B cell (primary cell): ENCODE data around the gene VENTX. TPM values are rescaled to one million over a fixed set of nuclear protein-coding genes. Genes with fewer than 3 reads are reported as not detected.

Experiments
- ATAC-seq: fragments of 200-7000 bp; cut with Tn5 transposase; one replicate; pipeline ENCODE4 v1.10.0; 2021; ENCODE audit warnings: low read depth, mild to moderate bottlenecking, moderate number of reproducible peaks, moderate library complexity
- CTCF ChIA-PET: fragments of 350-600 bp; sonication (Branson Sonifier 250); formaldehyde crosslinking; loops from one replicate; lab custom pipeline; 2021; ENCODE audit warnings: antibody characterized with exemption, inconsistent platforms; lab: Charles Lee
- POLR2A ChIA-PET: fragments of 350-600 bp; sonication (Branson Sonifier 250); formaldehyde crosslinking; loops from one replicate; lab custom pipeline; 2021; ENCODE audit warnings: antibody characterized with exemption; lab: Charles Lee
- DNase-seq: peaks from one replicate; pipeline ENCODE4 v3.0.0; 2013
- H2AFZ ChIP-seq: 2 replicates; pipeline ENCODE4 v1.6.1; 2012; ENCODE audit warnings: mild to moderate bottlenecking, low read depth, low read length; ENCODE audit not compliant: insufficient read depth, poor library complexity, severe bottlenecking
- H3K27ac ChIP-seq, 2 donors: 1 replicate in 1 of 2; 2 replicates in 1 of 2; pipeline ENCODE4 v1.5.1; 2012 to 2013; ENCODE audit warnings: low read length in 2 of 2, mild to moderate bottlenecking in 2 of 2, moderate library complexity in 1 of 2
- H3K27me3 ChIP-seq, 4 experiments: fragments of 200-600 bp in 1 of 4; sonication (generic) in 1 of 4; replicated peaks in 1 of 4; 1 replicate in 2 of 4; 2 replicates in 2 of 4; pipeline versions ENCODE4 v1.6.1 to v1.7.0; 2013 to 2016; ENCODE audit warnings: low read length in 3 of 4, mild to moderate bottlenecking in 2 of 4, mixed read lengths in 1 of 4, moderate library complexity in 1 of 4; ENCODE audit not compliant: insufficient read depth in 4 of 4, control insufficient read depth in 3 of 4; ENCODE audit errors: control extremely low read depth in 1 of 4
- H3K36me3 ChIP-seq, 2 experiments: replicated peaks in 1 of 2; 1 replicate in 1 of 2; 2 replicates in 1 of 2; pipeline versions ENCODE4 v1.6.1 to v1.7.1; 2013; ENCODE audit warnings: low read length in 1 of 2; ENCODE audit not compliant: insufficient read depth in 2 of 2, control insufficient read depth in 1 of 2; ENCODE audit errors: control extremely low read depth in 1 of 2, extremely low read depth in 1 of 2
- H3K4me1 ChIP-seq, 2 donors: fragments of 200-600 bp in 1 of 2; sonication (generic) in 1 of 2; 1 replicate in 1 of 2; 2 replicates in 1 of 2; pipeline versions ENCODE4 v1.5.1 to v1.6.1; 2013 to 2017; ENCODE audit warnings: low read length in 2 of 2; ENCODE audit not compliant: control insufficient read depth in 2 of 2, insufficient read depth in 2 of 2
- H3K4me2 ChIP-seq: replicated peaks from 2 replicates; pipeline ENCODE3; 2012; ENCODE audit warnings: mild to moderate bottlenecking, low read depth, low read length; ENCODE audit not compliant: poor library complexity, severe bottlenecking
- H3K4me3 ChIP-seq, 5 experiments: fragments of 200-600 bp in 1 of 5; sonication (generic) in 1 of 5; 1 replicate in 3 of 5; 2 replicates in 2 of 5; pipeline versions ENCODE4 v1.5.1 to v1.7.0; 2011 to 2016; ENCODE audit warnings: low read length in 4 of 5, mild to moderate bottlenecking in 4 of 5, low read depth in 2 of 5, control low read depth in 1 of 5, moderate library complexity in 1 of 5; ENCODE audit not compliant: insufficient read depth in 1 of 5; ENCODE audit errors: control extremely low read depth in 1 of 5, extremely low read depth in 1 of 5
- H3K79me2 ChIP-seq: fragments of 200-600 bp; sonication (generic); one replicate; pipeline ENCODE4 v1.6.0; 2016; ENCODE audit warnings: low read length; ENCODE audit not compliant: control insufficient read depth, insufficient read depth
- H3K9ac ChIP-seq: fragments of 200-600 bp; sonication (generic); 2 replicates; pipeline ENCODE4 v1.6.1; 2017; ENCODE audit warnings: mild to moderate bottlenecking, low read length, moderate library complexity
- H3K9me3 ChIP-seq, 3 donors: one replicate each; pipeline versions ENCODE4 v1.6.1 to v1.7.1; 2013; ENCODE audit warnings: low read length in 2 of 3; ENCODE audit not compliant: control insufficient read depth in 2 of 3, insufficient read depth in 1 of 3; ENCODE audit errors: control extremely low read depth in 1 of 3
- H4K20me1 ChIP-seq: 2 replicates; pipeline ENCODE4 v1.6.0; 2012; ENCODE audit warnings: mild to moderate bottlenecking, low read length; ENCODE audit not compliant: insufficient read depth, control insufficient read depth, poor library complexity, severe bottlenecking
- H3K27ac Mint-ChIP-seq: one replicate; pipeline ENCODE4 v1.8.0; 2021; ENCODE audit warnings: mixed read lengths
- H3K27me3 Mint-ChIP-seq: one replicate; pipeline ENCODE4 v1.8.0; 2021; ENCODE audit warnings: mixed read lengths
- H3K4me1 Mint-ChIP-seq: one replicate; pipeline ENCODE4 v1.8.0; 2021; ENCODE audit warnings: mixed read lengths
- H3K4me3 Mint-ChIP-seq: one replicate; pipeline ENCODE4 v1.8.0; 2021; ENCODE audit warnings: mixed read lengths
- H3K9me3 Mint-ChIP-seq: one replicate; pipeline ENCODE4 v1.8.0; 2022; ENCODE audit warnings: mixed read lengths; ENCODE audit not compliant: insufficient read depth
- CTCF ChIP-seq: fragments of 200-600 bp; IDR thresholded peaks from one replicate; pipeline ENCODE4 v1.8.0; 2022; ENCODE audit warnings: antibody characterized with exemption, mild to moderate bottlenecking
- EZH2 ChIP-seq: IDR thresholded peaks from 2 replicates; pipeline ENCODE4 v1.6.1; 2012; ENCODE audit warnings: borderline replicate concordance, low read depth, mild to moderate bottlenecking, moderate library complexity, low read length; ENCODE audit not compliant: insufficient read depth, poor library complexity, severe bottlenecking
- WGBS: methylation state at CpG from one replicate; pipeline ENCODE4 v1.1.5; 2013; ENCODE audit warnings: missing lambda C conversion rate; ENCODE audit not compliant: insufficient coverage; 5-methylcytosine and 5-hydroxymethylcytosine counted together
- intact Hi-C: fragments of 100-400 bp; cut with micrococcal nuclease; formaldehyde crosslinking; loops from one replicate; pipeline ENCODE4 v1.10.0; 2022
- polyA plus RNA-seq: library from polyadenylated mRNA; depleted of rRNA; stranded (reverse); fragments of >200 nt; gene quantifications from 2 replicates; pipeline ENCODE4 v1.2.3, GENCODE V29; 2012
- total RNA-seq, 2 donors: library from RNA; stranded (reverse); fragments of 120-200 nt in 1 of 2; gene quantifications; 1 replicate in 1 of 2; 2 replicates in 1 of 2; pipeline versions ENCODE4 v1.2.3 to v1.2.4, GENCODE V29; 2013 to 2022

The VENTX gene
- total and polyA plus RNA-seq, 2 donors (not counting 1 experiment from before 2014, with no cell fraction given) = 0.82 TPM; not detected in 1

GRCh38 chr10:133245439-133246235 lies 8.0 kb downstream of the VENTX start:
- 85% methylated on average over 28 of the region's 33 CpGs for WGBS
- no peak for TF ChIP-seq CTCF
- no peak for TF ChIP-seq EZH2
- Histone ChIP-seq H3K36me3 (no peaks in the 10 kb centered on the region), H2AFZ (no peak overlapping the region), H3K4me2 (no peak overlapping the region), H3K4me3 (no peak overlapping the region), H3K9ac (no peak overlapping the region), H3K27ac (no peak overlapping the region), H3K79me2 (no peaks in the 10 kb centered on the region), H4K20me1 (no peaks in the 10 kb centered on the region), H3K9me3 (peaks cover 0 to 2% (median 0%) of the 10 kb centered on the region in 3 donors), H3K4me1 (peaks cover 14 to 25% of the 10 kb centered on the region in 2 donors), H3K27me3 (no peaks in the 10 kb centered on the region)
- peaks cover 26% of the 10 kb centered on the region for H3K27me3 Mint-ChIP-seq
- intact Hi-C loops = no loop called here
- ChIA-PET POLR2A (no interaction called here), CTCF (interaction anchor here (1.0 to 1.6 kb wide), 5 partner anchors 11 to 62 kb away, joined by 3 to 4 read pairs (median 4); no protein-coding TSS in a partner anchor)
- DNase-seq = no peak
- H3K27ac Mint-ChIP-seq = no peak overlapping the region
- no peak for ATAC-seq
- H3K9me3 Mint-ChIP-seq = no peaks in the 10 kb centered on the region
- H3K4me1 Mint-ChIP-seq = peaks cover 23% of the 10 kb centered on the region
- H3K4me3 Mint-ChIP-seq = no peak overlapping the region

GRCh38 chr10:133246236-133246626 lies 8.6 kb downstream of the VENTX start:
- ChIA-PET CTCF (interaction anchor here (1.2 to 1.6 kb wide), 4 partner anchors 13 to 61 kb away, joined by 3 to 4 read pairs (median 4); no protein-coding TSS in a partner anchor), POLR2A (no interaction called here)

More at GRCh38 chr10:133246236-133246626, 8.6 kb downstream of the VENTX start:
- TF ChIP-seq EZH2 = no peak
- TF ChIP-seq CTCF = no peak
- WGBS = 94% methylated on average over 7 of the region's 12 CpGs
- Histone ChIP-seq H3K79me2 (no peaks in the 10 kb centered on the region), H3K4me3 (no peak overlapping the region), H2AFZ (no peak overlapping the region), H3K4me2 (no peak overlapping the region), H3K27ac (no peak overlapping the region), H3K27me3 (no peaks in the 10 kb centered on the region), H3K9me3 (peaks cover 0 to 2% (median 0%) of the 10 kb centered on the region in 3 donors), H3K4me1 (peaks cover 14 to 19% of the 10 kb centered on the region in 2 donors), H3K9ac (no peak overlapping the region), H4K20me1 (no peaks in the 10 kb centered on the region), H3K36me3 (no peaks in the 10 kb centered on the region)
- Mint-ChIP-seq H3K4me3 (no peak overlapping the region), H3K4me1 (peaks cover 17% of the 10 kb centered on the region), H3K27me3 (peaks cover 26% of the 10 kb centered on the region), H3K9me3 (no peaks in the 10 kb centered on the region), H3K27ac (no peak overlapping the region)
- intact Hi-C loops = no loop called here
- ATAC-seq = no peak
- DNase-seq = no peak
